Measurements from ENCODE around the gene PPP6R2. TPM values are rescaled to one million over a fixed set of nuclear protein-coding genes. Genes with fewer than 3 reads are reported as not detected.

PPP6R2 gene
- total and polyA plus RNA-seq, 2 of the 4 experiments (the other 2 are of a cell fraction), result 49.2 to 51.6 TPM

DNA sequence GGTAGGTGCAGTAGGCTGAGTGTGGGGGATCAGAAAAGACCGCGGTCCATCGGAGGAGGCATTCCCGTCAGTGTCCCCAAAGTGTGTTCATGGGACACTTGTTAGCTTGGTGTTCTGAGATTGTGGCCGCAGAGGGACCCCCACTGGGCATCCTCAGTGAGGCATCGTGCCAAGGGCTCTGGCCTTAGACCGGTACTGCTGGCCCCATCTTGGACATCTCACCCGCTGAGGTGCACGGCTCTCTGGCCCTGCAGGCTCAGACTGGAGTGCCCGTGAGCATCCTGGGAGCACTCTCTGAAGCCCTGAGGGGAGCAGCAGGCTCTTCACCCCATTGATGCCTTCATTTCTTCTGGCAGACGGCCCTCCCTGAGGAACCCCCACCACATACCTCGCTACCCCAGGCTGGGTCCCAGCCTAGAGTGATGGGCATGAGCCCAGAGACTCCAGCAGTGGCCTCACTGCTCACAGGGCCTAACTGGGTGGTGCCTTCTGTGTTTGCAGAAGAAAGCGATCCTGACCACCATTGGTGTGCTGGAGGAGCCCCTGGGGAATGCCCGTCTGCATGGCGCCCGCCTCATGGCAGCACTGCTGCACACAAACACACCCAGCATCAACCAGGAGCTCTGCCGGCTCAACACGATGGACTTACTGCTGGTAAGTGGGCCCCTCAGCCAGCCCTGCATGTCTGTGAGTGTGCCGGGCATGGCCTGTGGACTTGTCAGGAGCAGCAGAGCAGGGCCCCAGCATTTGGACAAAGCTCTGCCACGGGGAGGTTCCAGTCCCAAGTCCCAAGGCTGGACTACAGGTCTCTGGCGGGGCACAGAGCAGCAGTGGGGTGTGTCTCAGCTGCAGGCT, 80.1 kb downstream of the PPP6R2 start (continued):
- TF ChIP-seq RCOR1 (IDR thresholded peaks at IDR 0.05; ENCODE audit: insufficient replicate concordance, low read length), result no peak

DNA sequence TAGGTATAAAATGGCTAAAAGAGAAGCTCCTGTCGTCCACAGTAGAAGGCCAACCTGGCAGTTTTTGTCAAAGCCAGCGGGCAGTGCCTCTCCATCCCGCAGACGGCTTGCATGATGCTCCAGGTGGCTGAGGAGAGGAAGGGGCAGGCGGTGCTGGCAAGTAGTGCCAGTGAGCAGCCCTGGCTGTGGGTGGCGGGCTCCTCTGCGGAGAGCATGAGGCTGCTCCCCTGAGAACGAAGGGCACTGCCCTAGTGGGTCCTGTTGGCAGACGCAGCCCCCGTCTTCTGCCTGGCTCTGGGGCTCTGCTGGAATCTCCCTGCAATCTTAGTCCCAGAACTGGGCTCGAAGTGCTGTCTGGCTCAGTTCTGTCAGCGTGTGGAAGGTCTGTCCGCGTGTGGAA, 80.8 kb downstream of the PPP6R2 start:
- Histone ChIP-seq H3K79me1 (ENCODE audit: low read depth in 1 of 2, low read length in 2 of 2) (peaks cover 11 to 13% of the 10 kb centered on the region in 2 experiments), H3K18ac (ENCODE audit: low read depth, low read length) (no peak overlapping the region), H2AK5ac (ENCODE audit: low read depth, low read length) (no peak overlapping the region), H4K20me1 (ENCODE audit: insufficient read depth, low read length) (peaks cover 11% of the 10 kb centered on the region), H3K56ac (ENCODE audit: extremely low read depth, insufficient read depth, low read length) (no peak overlapping the region), H3K4me3 (ENCODE audit: insufficient read depth, low read depth, low read length) (no peak overlapping the region), H3K14ac (replicated peaks; ENCODE audit: low read depth, low read length) (no peak overlapping the region), H3K4ac (ENCODE audit: low read depth, low read length) (no peak overlapping the region), H4K8ac (ENCODE audit: low read depth in 2 of 2, low read length in 2 of 2) (no peak overlapping the region), H3K9me1 (ENCODE audit: insufficient read depth, low read length) (no peaks in the 10 kb centered on the region; the same call in 1 of the 2 replicates), H3K23ac (ENCODE audit: low read depth, low read length) (no peak overlapping the region), H2AFZ (replicated peaks; ENCODE audit: low read length, poor library complexity) (no peak overlapping the region), H3K27ac (ENCODE audit: insufficient read depth, low read length) (no peak overlapping the region), H3K36me3 (ENCODE audit: control insufficient read depth, insufficient read depth, low read length) (peaks cover 58% of the 10 kb centered on the region), H2BK20ac (ENCODE audit: low read depth, low read length) (no peak overlapping the region), H2BK120ac (ENCODE audit: low read depth, low read length) (no peak overlapping the region), H3K27me3 (ENCODE audit: control insufficient read depth, insufficient read depth, low read length) (no peaks in the 10 kb centered on the region), H3K4me1 (ENCODE audit: control insufficient read depth, insufficient read depth, low read length) (no peaks in the 10 kb centered on the region), H3K4me2 (ENCODE audit: low read depth, low read length) (no peak overlapping the region), H3K9ac (ENCODE audit: low read depth, low read length) (no peak overlapping the region), H4K91ac (ENCODE audit: insufficient read depth, low read depth, low read length) (no peak overlapping the region), H3K9me3 (ENCODE audit: control insufficient read depth, insufficient read depth, low read length) (no peaks in the 10 kb centered on the region), H2BK15ac (ENCODE audit: low read depth, low read length) (no peak overlapping the region), H4K5ac (ENCODE audit: low read depth, low read length) (no peak overlapping the region), H2AK9ac (replicated peaks; ENCODE audit: low read depth, low read length, poor library complexity) (no peak overlapping the region), H2BK5ac (ENCODE audit: low read depth, low read length, poor library complexity, severe bottlenecking) (no peak overlapping the region)
- 97% methylated on average over 8 of the region's 14 CpGs; no CpG with 5 or more reads in 1 of the 2 experiments for WGBS, 2 experiments (ENCODE audit: extremely low coverage in 2 of 2, insufficient read length in 1 of 2)
- in situ Hi-C loops (cut with MboI; ENCODE audit: low sequenced_read_pairs), result no loop called here
- ChIA-PET POLR2A (ENCODE audit: unreplicated experiment) (no interaction called here), CTCF (no interaction called here)
- intact Hi-C loops (cut with micrococcal nuclease), result no loop called here
- DNase-seq (no peak), ATAC-seq (ENCODE audit: low read depth) (no peak)
- dilution Hi-C loops (cut with HindIII; ENCODE audit: low sequenced_read_pairs, unreplicated experiment), result no loop called here
- no TSS peak for BruUV-seq (replicated peaks)
- TF ChIP-seq NFE2L2 (IDR thresholded peaks at IDR 0.05; ENCODE audit: low read depth, low read length), result no peak
- TF ChIP-seq RFX5 (IDR thresholded peaks at IDR 0.05; ENCODE audit: low read depth, low read length), result no peak
- no peak for TF ChIP-seq MXI1 (IDR thresholded peaks at IDR 0.05; ENCODE audit: borderline replicate concordance, low read depth, low read length)
- no peak for TF ChIP-seq MAFK (IDR thresholded peaks at IDR 0.05; ENCODE audit: low read depth, low read length)
- no peak for TF ChIP-seq RAD21 (IDR thresholded peaks at IDR 0.05; ENCODE audit: low read length)
- no peak for TF ChIP-seq BHLHE40 (IDR thresholded peaks at IDR 0.05; ENCODE audit: low read depth, low read length)
